GM10248 (cell line): ENCODE results near the gene NFIB.

ENCODE experiments used
- CTCF ChIA-PET: fragments of 300-600 bp; sonication (Branson Sonifier 250); formaldehyde crosslinking; extraction: SDS; loops from one replicate; lab custom pipeline; 2021; ENCODE audit warnings: antibody characterized with exemption; lab: Yijun Ruan, JAX
- POLR2A ChIA-PET: fragments of 350-650 bp; sonication (Branson Sonifier 250); formaldehyde crosslinking; extraction: SDS; loops from one replicate; lab custom pipeline; 2020; ENCODE audit warnings: antibody characterized with exemption; lab: Yijun Ruan, JAX
- DNase-seq: peaks from one replicate; pipeline ENCODE4 v3.0.0; 2012; ENCODE audit errors: extremely low spot score
- TF ChIP-seq, protein P1 (sequence below): IDR thresholded peaks from 2 replicates; pipeline ENCODE4 v1.5.1; 2012; ENCODE audit warnings: mild to moderate bottlenecking, low read depth; ENCODE audit errors: extremely low read depth, missing control alignments, control extremely low read depth

Gene NFIB

DNA sequence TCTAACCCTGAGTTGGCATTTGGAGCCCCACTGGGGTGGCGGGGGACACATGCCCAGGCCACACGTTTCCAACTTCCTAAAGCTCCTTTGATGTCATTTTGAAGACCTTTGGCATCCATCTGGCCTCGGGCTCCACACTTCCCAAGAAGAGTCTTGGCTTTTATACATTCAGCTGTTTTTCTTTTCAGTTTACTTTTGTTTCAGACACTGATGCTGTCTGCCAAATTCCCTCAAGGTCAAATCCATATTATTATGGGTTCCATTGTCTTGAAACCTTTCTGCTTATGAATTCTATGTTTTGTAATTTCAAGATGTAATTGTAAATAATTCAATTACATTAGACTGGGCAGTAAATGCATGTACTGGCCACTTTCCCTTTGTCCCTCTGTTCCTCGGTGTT, 23.7 kb upstream of the NFIB start:
- TF ChIP-seq, protein P1, sequence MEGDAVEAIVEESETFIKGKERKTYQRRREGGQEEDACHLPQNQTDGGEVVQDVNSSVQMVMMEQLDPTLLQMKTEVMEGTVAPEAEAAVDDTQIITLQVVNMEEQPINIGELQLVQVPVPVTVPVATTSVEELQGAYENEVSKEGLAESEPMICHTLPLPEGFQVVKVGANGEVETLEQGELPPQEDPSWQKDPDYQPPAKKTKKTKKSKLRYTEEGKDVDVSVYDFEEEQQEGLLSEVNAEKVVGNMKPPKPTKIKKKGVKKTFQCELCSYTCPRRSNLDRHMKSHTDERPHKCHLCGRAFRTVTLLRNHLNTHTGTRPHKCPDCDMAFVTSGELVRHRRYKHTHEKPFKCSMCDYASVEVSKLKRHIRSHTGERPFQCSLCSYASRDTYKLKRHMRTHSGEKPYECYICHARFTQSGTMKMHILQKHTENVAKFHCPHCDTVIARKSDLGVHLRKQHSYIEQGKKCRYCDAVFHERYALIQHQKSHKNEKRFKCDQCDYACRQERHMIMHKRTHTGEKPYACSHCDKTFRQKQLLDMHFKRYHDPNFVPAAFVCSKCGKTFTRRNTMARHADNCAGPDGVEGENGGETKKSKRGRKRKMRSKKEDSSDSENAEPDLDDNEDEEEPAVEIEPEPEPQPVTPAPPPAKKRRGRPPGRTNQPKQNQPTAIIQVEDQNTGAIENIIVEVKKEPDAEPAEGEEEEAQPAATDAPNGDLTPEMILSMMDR = no peak
- no peak for DNase-seq
- ChIA-PET CTCF (interaction anchor here (0.9 kb wide), 1 partner anchor 16 kb away, joined by 6 read pairs; no protein-coding TSS in a partner anchor), POLR2A (no interaction called here)

DNA sequence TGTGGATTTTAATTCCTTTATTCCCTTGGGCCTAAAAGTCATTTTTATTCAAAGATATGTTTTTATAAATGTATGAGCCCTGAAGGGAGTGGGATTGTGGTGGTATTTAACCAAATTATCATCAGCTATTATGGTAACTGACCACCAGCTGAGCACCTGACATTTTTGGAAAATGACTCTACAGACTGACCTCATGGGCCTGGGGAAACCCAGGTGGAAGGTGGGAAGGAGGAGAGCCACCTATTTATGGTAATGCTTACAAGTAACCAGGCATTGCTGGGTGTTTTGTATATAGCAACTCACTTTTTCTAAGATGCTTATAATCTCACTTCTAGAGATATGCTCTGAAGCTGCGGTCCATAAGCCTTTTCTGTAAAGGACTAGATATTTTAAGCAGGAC, 22.3 kb upstream of the NFIB start:
- DNase-seq = no peak
- ChIA-PET CTCF (interaction anchor here (1.4 kb wide), 2 partner anchors 9 to 17 kb away, joined by 4 to 5 read pairs; no protein-coding TSS in a partner anchor), POLR2A (no interaction called here)
- TF ChIP-seq, protein P1 = no peak

DNA sequence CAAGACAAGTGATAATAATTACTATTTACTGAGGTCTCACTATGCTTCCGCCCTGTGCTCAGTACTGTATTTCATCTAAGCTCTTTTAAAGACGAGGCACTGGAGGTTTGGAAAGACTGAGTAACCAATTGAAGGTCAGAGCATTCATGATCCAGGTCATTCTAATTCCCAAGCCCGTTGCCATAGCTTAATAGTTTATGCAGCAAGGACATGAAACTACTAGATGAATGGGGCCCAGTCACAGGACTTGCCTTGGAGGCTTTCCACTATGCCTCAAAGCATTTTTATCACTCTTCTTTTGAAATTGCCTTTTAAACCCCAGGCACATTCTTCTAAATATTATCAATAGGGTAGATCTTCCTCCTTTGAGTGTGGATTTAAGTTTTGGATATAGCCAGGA, 17.2 kb upstream of the NFIB start:
- TF ChIP-seq, protein P1 = no peak
- POLR2A ChIA-PET = no interaction called here
- no peak for DNase-seq
- CTCF ChIA-PET = no interaction called here

DNA sequence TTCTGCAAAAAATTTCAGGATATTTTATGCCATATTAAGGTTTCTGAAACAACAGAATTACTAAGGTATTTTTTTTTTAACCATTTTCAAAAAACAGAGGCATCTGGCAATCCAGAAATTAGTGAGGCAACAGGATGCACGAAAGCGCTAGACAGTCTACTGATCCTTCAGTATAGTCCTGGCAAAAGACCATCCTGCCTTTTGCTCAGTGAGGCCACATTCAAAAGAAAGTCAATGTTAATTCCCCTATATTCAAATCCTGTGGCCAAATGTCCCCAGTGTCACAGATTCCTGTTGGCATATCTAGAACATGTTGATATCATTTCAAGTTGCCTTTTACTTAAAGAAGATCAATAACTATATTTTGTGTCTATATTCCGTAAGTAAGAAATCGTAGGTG, 13.1 kb upstream of the NFIB start:
- ChIA-PET CTCF (no interaction called here), POLR2A (no interaction called here)
- TF ChIP-seq, protein P1 = no peak
- DNase-seq = no peak

DNA sequence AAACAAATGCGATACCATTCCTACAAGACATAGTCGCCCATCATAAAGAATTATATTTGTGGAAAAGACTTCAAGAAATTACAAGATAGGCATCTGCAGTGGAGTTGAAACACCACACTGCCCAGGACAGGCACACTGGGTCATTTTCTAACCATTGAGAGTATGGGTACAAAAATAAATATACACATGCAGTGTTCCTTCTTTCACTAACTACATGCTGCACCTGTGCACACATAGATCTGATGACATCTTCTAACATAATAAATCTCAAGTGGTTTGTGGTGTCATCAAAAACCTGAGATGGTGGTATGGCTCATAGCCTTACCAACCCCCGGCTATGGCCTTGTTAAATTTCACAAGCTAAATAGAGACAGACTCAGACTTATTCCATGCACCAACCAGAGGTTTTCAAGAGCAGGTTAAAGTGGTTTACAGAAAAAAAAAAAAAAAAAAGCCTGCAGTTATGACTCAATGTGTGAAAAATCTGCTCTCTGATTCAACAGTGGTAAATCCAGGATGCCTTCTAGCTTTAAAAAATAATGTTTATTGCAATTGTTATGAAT, 12.4 kb upstream of the NFIB start:
- ChIA-PET POLR2A (no interaction called here), CTCF (no interaction called here)
- TF ChIP-seq, protein P1 = no peak
- no peak for DNase-seq

DNA sequence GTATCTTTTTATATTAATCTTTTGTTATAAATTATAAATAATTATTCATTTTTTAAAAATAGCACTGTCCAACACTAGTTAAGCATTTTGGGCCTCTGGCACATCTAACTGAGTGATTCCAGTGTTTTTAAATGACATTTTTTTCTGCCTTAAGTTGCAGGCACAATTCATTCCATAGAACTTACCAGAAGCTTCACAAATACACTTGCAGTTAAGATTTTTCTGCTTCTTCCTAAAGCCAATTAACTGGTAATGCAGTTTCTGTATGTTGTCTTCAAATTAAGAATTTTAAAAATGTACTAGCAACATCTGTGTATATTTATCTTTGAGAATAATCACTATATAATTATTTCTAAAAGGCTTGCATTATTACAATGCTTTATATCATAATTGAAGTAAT, 11.2 kb upstream of the NFIB start:
- TF ChIP-seq, protein P1 = no peak
- POLR2A ChIA-PET = no interaction called here
- CTCF ChIA-PET = no interaction called here
- DNase-seq = no peak
